ENCODE data around the gene TENT5A.

- no peak for TF ChIP-seq POLR2AphosphoS5 (IDR thresholded peaks at IDR 0.05; ENCODE audit: borderline replicate concordance, low read depth, low read length)
- no peak for TF ChIP-seq EZH2 (IDR thresholded peaks at IDR 0.05)
Measured at GRCh38 chr6:81722506-81723223, 29.8 kb downstream of the TENT5A start.

All from SK-N-MC (cell line).